Astrocyte (in vitro differentiated cells and primary cell): Measurements from ENCODE around the gene EXOSC2. TPM values are rescaled to one million over a fixed set of nuclear protein-coding genes. Genes with fewer than 3 reads are reported as not detected.

Experiments
- DNase-seq: peaks from one replicate; pipeline ENCODE4 v3.0.0-alpha.2; 2010; ENCODE audit warnings: low read depth
- FAIRE-seq: peaks from 2 replicates; lab custom pipeline; 2011; peaks lifted over from hg19 to GRCh38; lab: Jason Lieb, UNC
- H2AFZ ChIP-seq: 2 replicates; pipeline ENCODE4 v1.6.0; 2012; ENCODE audit warnings: low read depth, low read length, inconsistent platforms
- H3K27ac ChIP-seq: 2 replicates; pipeline ENCODE4 v1.5.1; 2011; ENCODE audit warnings: low read depth, low read length, inconsistent platforms
- H3K27me3 ChIP-seq: 2 replicates; pipeline ENCODE4 v1.6.0; 2011; ENCODE audit warnings: low read length, inconsistent platforms; ENCODE audit not compliant: insufficient read depth
- H3K36me3 ChIP-seq: 2 replicates; pipeline ENCODE4 v1.5.1; 2011; ENCODE audit warnings: low read length, inconsistent platforms; ENCODE audit not compliant: insufficient read depth
- H3K4me1 ChIP-seq: 2 replicates; pipeline ENCODE4 v1.5.1; 2011; ENCODE audit warnings: low read length, inconsistent platforms; ENCODE audit not compliant: insufficient read depth
- H3K4me2 ChIP-seq: 2 replicates; pipeline ENCODE4 v1.6.0; 2012; ENCODE audit warnings: low read length, inconsistent platforms
- H3K4me3 ChIP-seq: 2 replicates; pipeline ENCODE4 v1.5.1; 2011; ENCODE audit warnings: low read depth, mild to moderate bottlenecking, low read length, inconsistent platforms; ENCODE audit not compliant: insufficient read depth
- H3K79me2 ChIP-seq: 2 replicates; pipeline ENCODE4 v1.6.0; 2012; ENCODE audit warnings: mild to moderate bottlenecking, low read length, inconsistent platforms; ENCODE audit not compliant: insufficient read depth
- H3K9ac ChIP-seq: 2 replicates; pipeline ENCODE4 v1.6.0; 2012; ENCODE audit warnings: mild to moderate bottlenecking, low read length, inconsistent platforms
- H3K9me3 ChIP-seq: 2 replicates; pipeline ENCODE4 v1.5.1; 2012; ENCODE audit warnings: low read depth, mild to moderate bottlenecking, low read length, inconsistent platforms; ENCODE audit not compliant: insufficient read depth
- H4K20me1 ChIP-seq: 2 replicates; pipeline ENCODE4 v1.6.0; 2012; ENCODE audit warnings: low read length, inconsistent platforms; ENCODE audit not compliant: insufficient read depth
- H3K27ac Mint-ChIP-seq: one replicate; pipeline ENCODE4 v1.8.0; 2021; ENCODE audit warnings: mild to moderate bottlenecking, mixed read lengths; ENCODE audit not compliant: unreplicated experiment
- H3K27me3 Mint-ChIP-seq: one replicate; pipeline ENCODE4 v1.8.0; 2021; ENCODE audit warnings: low read depth, mixed read lengths; ENCODE audit not compliant: unreplicated experiment
- H3K36me3 Mint-ChIP-seq: one replicate; pipeline ENCODE4 v1.8.0; 2021; ENCODE audit warnings: low read depth, mixed read lengths; ENCODE audit not compliant: unreplicated experiment
- H3K4me1 Mint-ChIP-seq: one replicate; pipeline ENCODE4 v1.8.0; 2021; ENCODE audit warnings: low read depth, mixed read lengths; ENCODE audit not compliant: unreplicated experiment
- H3K4me3 Mint-ChIP-seq: one replicate; pipeline ENCODE4 v1.8.0; 2021; ENCODE audit warnings: mild to moderate bottlenecking, moderate library complexity, mixed read lengths; ENCODE audit not compliant: unreplicated experiment
- H3K9me3 Mint-ChIP-seq: one replicate; pipeline ENCODE4 v1.8.0; 2021; ENCODE audit warnings: mild to moderate bottlenecking, mixed read lengths; ENCODE audit not compliant: unreplicated experiment
- EZH2 ChIP-seq: IDR thresholded peaks from 2 replicates; pipeline ENCODE4 v1.6.1; 2012; ENCODE audit warnings: mild to moderate bottlenecking, low read length, inconsistent platforms; ENCODE audit not compliant: insufficient read depth
- total RNA-seq: library from RNA; stranded (reverse); gene quantifications from 2 replicates; pipeline ENCODE4 v1.2.1, GENCODE V29; 2021
- TF ChIP-seq, protein P1 (sequence below): IDR thresholded peaks from 2 replicates; pipeline ENCODE4 v1.5.1; 2011; ENCODE audit warnings: low read depth, mild to moderate bottlenecking, inconsistent platforms, low read length, moderate library complexity; ENCODE audit not compliant: insufficient read depth

EXOSC2 gene
- total RNA-seq, 1 donor from 2014 or later, result 28.1 TPM

DNA sequence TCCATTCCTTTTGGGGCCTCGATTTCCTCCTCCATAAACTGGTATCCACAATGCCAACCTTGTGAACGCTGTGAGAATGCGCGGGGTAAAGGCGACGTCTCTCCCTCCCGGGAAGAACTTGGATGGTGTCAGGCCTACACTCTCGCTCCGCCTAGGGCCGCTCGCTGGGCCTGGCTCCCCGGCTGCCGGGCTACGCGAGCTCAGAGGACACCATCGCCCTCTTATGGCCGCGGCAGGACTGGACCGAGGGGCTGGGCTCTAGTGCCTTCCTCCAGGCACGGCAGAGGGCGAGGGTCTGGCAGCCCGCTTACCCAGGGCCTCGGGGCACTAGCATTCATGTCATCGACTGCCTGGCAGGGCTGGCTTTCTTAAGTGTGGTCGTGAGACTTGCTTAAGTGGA lies 1.3 kb upstream of the EXOSC2 start:
- peak overlapping the region; percentile 86 for H3K27ac Mint-ChIP-seq
- no peak for FAIRE-seq
- peaks cover 13% of the 10 kb centered on the region for H3K36me3 Mint-ChIP-seq
- H3K27ac ChIP-seq, result no peak overlapping the region
- H3K4me2 ChIP-seq, result peak overlapping the region; percentile 92
- H3K36me3 ChIP-seq, result peaks cover 8% of the 10 kb centered on the region
- H4K20me1 ChIP-seq, result peaks cover 20% of the 10 kb centered on the region
- H3K79me2 ChIP-seq, result peaks cover 36% of the 10 kb centered on the region
- H2AFZ ChIP-seq, result peak overlapping the region; percentile 83
- H3K9me3 Mint-ChIP-seq, result no peaks in the 10 kb centered on the region
- no peak overlapping the region for H3K4me3 ChIP-seq
- H3K27me3 Mint-ChIP-seq, result peaks cover 9% of the 10 kb centered on the region
- H3K9ac ChIP-seq, result peak overlapping the region; percentile 26
- H3K9me3 ChIP-seq, result no peaks in the 10 kb centered on the region
- H3K4me1 ChIP-seq, result peaks cover 14% of the 10 kb centered on the region
- no peak for DNase-seq
- H3K4me1 Mint-ChIP-seq, result peaks cover 25% of the 10 kb centered on the region
- no peak for TF ChIP-seq EZH2
- TF ChIP-seq, protein P1, sequence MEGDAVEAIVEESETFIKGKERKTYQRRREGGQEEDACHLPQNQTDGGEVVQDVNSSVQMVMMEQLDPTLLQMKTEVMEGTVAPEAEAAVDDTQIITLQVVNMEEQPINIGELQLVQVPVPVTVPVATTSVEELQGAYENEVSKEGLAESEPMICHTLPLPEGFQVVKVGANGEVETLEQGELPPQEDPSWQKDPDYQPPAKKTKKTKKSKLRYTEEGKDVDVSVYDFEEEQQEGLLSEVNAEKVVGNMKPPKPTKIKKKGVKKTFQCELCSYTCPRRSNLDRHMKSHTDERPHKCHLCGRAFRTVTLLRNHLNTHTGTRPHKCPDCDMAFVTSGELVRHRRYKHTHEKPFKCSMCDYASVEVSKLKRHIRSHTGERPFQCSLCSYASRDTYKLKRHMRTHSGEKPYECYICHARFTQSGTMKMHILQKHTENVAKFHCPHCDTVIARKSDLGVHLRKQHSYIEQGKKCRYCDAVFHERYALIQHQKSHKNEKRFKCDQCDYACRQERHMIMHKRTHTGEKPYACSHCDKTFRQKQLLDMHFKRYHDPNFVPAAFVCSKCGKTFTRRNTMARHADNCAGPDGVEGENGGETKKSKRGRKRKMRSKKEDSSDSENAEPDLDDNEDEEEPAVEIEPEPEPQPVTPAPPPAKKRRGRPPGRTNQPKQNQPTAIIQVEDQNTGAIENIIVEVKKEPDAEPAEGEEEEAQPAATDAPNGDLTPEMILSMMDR, result no peak
- H3K4me3 Mint-ChIP-seq, result no peak overlapping the region
- H3K27me3 ChIP-seq, result no peaks in the 10 kb centered on the region

DNA sequence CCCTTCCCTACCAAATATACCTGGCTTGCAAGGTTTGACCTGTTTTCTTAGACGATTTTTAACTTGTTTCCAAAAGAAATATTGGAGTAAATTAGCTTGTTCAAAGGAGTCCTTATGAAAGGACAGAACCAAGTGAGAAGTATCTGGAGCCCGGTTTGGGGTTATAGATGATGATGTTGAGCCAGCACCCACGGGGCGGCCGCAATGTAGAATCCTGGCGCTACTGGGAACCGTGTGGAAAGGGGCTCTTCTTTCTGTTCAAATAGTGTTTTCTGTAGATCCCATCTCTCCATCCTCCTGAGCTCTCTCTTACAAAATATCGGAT lies 517 bp upstream of the EXOSC2 start:
- Histone ChIP-seq H3K9me3 (no peaks in the 10 kb centered on the region), H2AFZ (peak overlapping the region; percentile 90), H3K27ac (peak overlapping the region; percentile 64), H3K79me2 (peaks cover 39% of the 10 kb centered on the region), H4K20me1 (peaks cover 22% of the 10 kb centered on the region), H3K9ac (peak overlapping the region; percentile 91), H3K4me1 (peaks cover 16% of the 10 kb centered on the region), H3K36me3 (peaks cover 12% of the 10 kb centered on the region), H3K27me3 (no peaks in the 10 kb centered on the region), H3K4me2 (peak overlapping the region; percentile 92), H3K4me3 (peak overlapping the region; percentile 94)
- DNase-seq (no peak), FAIRE-seq (no peak)
- peaks cover 17% of the 10 kb centered on the region for H3K36me3 Mint-ChIP-seq
- H3K27me3 Mint-ChIP-seq, result peaks cover 4% of the 10 kb centered on the region
- peak overlapping the region; percentile 99 for H3K4me3 Mint-ChIP-seq
- peaks cover 29% of the 10 kb centered on the region for H3K4me1 Mint-ChIP-seq
- no peak for TF ChIP-seq EZH2
- TF ChIP-seq, protein P1, result no peak
- peak overlapping the region; percentile 42 for H3K27ac Mint-ChIP-seq
- no peaks in the 10 kb centered on the region for H3K9me3 Mint-ChIP-seq

DNA sequence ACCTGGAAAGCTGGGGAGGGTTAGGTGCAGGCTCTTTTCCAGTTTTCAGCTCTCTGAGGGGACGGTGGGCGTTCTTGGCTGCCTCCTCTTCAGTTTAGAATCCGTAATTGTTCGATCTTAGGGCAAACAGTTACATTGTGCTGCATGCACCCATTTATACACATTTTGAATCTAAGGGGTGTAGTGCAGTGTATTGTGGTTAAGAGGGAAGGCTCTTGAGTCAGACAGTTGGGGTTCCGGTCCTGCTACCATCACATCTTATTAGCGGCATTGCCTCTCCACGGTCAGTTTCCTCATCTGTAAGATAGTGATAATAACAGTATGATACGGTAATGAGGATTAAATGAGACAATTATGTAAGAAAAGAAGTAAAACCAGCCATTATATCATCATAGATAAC lies 625 bp downstream of the EXOSC2 start:
- Mint-ChIP-seq H3K27me3 (peaks cover 3% of the 10 kb centered on the region), H3K27ac (peak overlapping the region; percentile 91), H3K9me3 (no peaks in the 10 kb centered on the region), H3K4me3 (peak overlapping the region; percentile 99), H3K4me1 (peaks cover 39% of the 10 kb centered on the region), H3K36me3 (peaks cover 22% of the 10 kb centered on the region)
- DNase-seq, result no peak
- Histone ChIP-seq H3K4me2 (peak overlapping the region; percentile 92), H3K79me2 (peaks cover 39% of the 10 kb centered on the region), H3K9ac (peak overlapping the region; percentile 91), H4K20me1 (peaks cover 33% of the 10 kb centered on the region), H3K27me3 (no peaks in the 10 kb centered on the region), H3K36me3 (peaks cover 12% of the 10 kb centered on the region), H2AFZ (peak overlapping the region; percentile 90), H3K4me1 (peaks cover 20% of the 10 kb centered on the region), H3K9me3 (no peaks in the 10 kb centered on the region), H3K4me3 (peak overlapping the region; percentile 94), H3K27ac (peak overlapping the region; percentile 70)
- no peak for FAIRE-seq
- no peak for TF ChIP-seq EZH2
- TF ChIP-seq, protein P1, result no peak
